Measurements from ENCODE around the gene LRMDA. TPM values are rescaled to one million over a fixed set of nuclear protein-coding genes. Genes with fewer than 3 reads are reported as not detected.

Gene LRMDA
- total RNA-seq, 5 donors from 2014 or later (not counting 1 experiment from before 2014, with no cell fraction given): 0.30 to 1.2 TPM; not detected in 3

DNA sequence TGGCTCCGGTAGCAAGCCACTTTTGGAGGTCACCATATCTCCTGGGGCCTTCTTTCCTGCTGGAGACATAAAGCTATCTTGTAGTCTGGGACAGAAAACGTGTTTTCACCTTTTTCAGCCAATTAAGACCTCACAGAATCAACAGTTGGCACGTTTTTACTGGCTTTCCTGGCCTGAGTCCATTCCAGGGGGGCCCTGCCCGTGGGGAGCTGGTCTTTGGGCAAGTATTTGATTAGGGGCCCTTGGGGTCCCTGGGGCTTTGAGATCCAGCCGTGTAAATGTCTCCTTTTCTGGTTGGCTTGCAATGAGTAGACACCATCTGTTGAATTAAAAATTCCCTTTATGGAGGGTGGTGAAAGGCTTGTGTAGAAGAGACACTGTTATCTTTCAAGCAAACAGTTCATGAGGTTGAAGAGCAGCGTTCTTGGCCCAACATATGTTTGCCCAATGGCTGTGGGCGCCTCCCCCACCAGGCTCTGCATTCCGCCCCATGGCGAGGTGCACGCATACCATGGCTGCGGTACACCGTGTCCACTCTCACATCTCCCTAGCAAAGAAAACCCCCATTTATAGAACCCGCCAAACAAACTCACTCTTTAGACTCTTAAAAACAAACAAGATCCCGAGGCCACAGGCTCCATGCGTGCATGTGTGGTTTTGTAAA lies 593.2 kb downstream of the LRMDA start:
- Histone ChIP-seq H3K27ac (ENCODE audit: low read length) (no peak overlapping the region), H3K4me3 (ENCODE audit: control insufficient read depth in 1 of 2, extremely low read depth in 1 of 2, low read length in 1 of 2) (no peak overlapping the region), H3K4me1 (ENCODE audit: control insufficient read depth in 1 of 2, extremely low read depth in 1 of 2, insufficient read depth in 2 of 2, low read length in 2 of 2) (no peaks in the 10 kb centered on the region), H3K9me3 (no peaks in the 10 kb centered on the region), H3K36me3 (ENCODE audit: control insufficient read depth in 2 of 2, extremely low read depth in 1 of 2, insufficient read depth in 1 of 2, low read length in 1 of 2) (no peaks in the 10 kb centered on the region), H3K27me3 (replicated peaks in 1 of 2; ENCODE audit: control insufficient read depth in 2 of 2, extremely low read depth in 1 of 2, insufficient read depth in 2 of 2, low read length in 1 of 2) (peaks cover 0 to 3% of the 10 kb centered on the region in 2 experiments)
- H3K9me3 Mint-ChIP-seq: no peaks in the 10 kb centered on the region
- H3K4me3 Mint-ChIP-seq: no peak overlapping the region
- POLR2A ChIA-PET: no interaction called here
- CTCF ChIA-PET: no interaction called here
- 94% methylated on average over 7 of the region's 15 CpGs for WGBS (ENCODE audit: insufficient coverage)
- no peak overlapping the region for H3K27ac Mint-ChIP-seq
- DNase-seq (no peak), ATAC-seq (replicated peaks in 1 of 4) (no peak)
- no peaks in the 10 kb centered on the region for H3K4me1 Mint-ChIP-seq
- no peaks in the 10 kb centered on the region for H3K36me3 Mint-ChIP-seq
- peaks cover 0 to 2% of the 10 kb centered on the region in 2 donors for H3K27me3 Mint-ChIP-seq

DNA sequence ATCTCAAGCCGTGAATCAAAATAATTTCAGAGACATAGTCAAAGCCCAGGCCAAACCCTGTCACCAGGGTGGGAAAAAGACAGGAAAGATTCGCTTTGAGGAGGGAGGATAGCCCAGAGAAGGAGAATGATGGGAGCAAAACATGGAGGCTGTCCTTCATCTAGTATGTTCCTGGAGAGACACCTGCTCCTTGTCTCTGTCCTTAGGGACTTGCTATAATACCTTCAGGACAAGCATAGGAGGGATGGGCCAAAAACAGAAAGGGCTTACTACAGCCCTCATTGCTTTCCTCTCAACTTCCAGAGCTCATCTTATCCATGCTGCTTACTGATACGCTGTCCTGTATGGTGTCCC lies 593.7 kb downstream of the LRMDA start:
- no peaks in the 10 kb centered on the region for H3K9me3 Mint-ChIP-seq
- peaks cover 0 to 2% of the 10 kb centered on the region in 2 donors for H3K27me3 Mint-ChIP-seq
- H3K36me3 Mint-ChIP-seq: no peaks in the 10 kb centered on the region
- Histone ChIP-seq H3K27ac (ENCODE audit: low read length) (no peak overlapping the region), H3K36me3 (ENCODE audit: control insufficient read depth in 2 of 2, extremely low read depth in 1 of 2, insufficient read depth in 1 of 2, low read length in 1 of 2) (no peaks in the 10 kb centered on the region), H3K27me3 (replicated peaks in 1 of 2; ENCODE audit: control insufficient read depth in 2 of 2, extremely low read depth in 1 of 2, insufficient read depth in 2 of 2, low read length in 1 of 2) (no peaks in the 10 kb centered on the region), H3K4me3 (ENCODE audit: control insufficient read depth in 1 of 2, extremely low read depth in 1 of 2, low read length in 1 of 2) (no peak overlapping the region), H3K9me3 (no peaks in the 10 kb centered on the region), H3K4me1 (ENCODE audit: control insufficient read depth in 1 of 2, extremely low read depth in 1 of 2, insufficient read depth in 2 of 2, low read length in 2 of 2) (no peaks in the 10 kb centered on the region)
- ChIA-PET CTCF (no interaction called here), POLR2A (no interaction called here)
- H3K27ac Mint-ChIP-seq: no peak overlapping the region
- ATAC-seq (replicated peaks in 1 of 4) (no peak), DNase-seq (no peak)
- WGBS (ENCODE audit: insufficient coverage): 67% methylated on average over 1 of the region's 3 CpGs
- no peaks in the 10 kb centered on the region for H3K4me1 Mint-ChIP-seq
- H3K4me3 Mint-ChIP-seq: no peak overlapping the region

- Histone ChIP-seq H3K4me3 (ENCODE audit: control insufficient read depth in 1 of 2, extremely low read depth in 1 of 2, low read length in 1 of 2) (no peak overlapping the region), H3K27me3 (replicated peaks in 1 of 2; ENCODE audit: control insufficient read depth in 2 of 2, extremely low read depth in 1 of 2, insufficient read depth in 2 of 2, low read length in 1 of 2) (no peaks in the 10 kb centered on the region), H3K27ac (ENCODE audit: low read length) (no peak overlapping the region), H3K9me3 (no peaks in the 10 kb centered on the region), H3K4me1 (ENCODE audit: control insufficient read depth in 1 of 2, extremely low read depth in 1 of 2, insufficient read depth in 2 of 2, low read length in 2 of 2) (no peaks in the 10 kb centered on the region), H3K36me3 (ENCODE audit: control insufficient read depth in 2 of 2, extremely low read depth in 1 of 2, insufficient read depth in 1 of 2, low read length in 1 of 2) (no peaks in the 10 kb centered on the region)
- POLR2A ChIA-PET: no interaction called here
- CTCF ChIA-PET: no interaction called here
- Mint-ChIP-seq H3K4me3 (no peak overlapping the region), H3K27me3 (peaks cover 0 to 2% of the 10 kb centered on the region in 2 donors), H3K36me3 (no peaks in the 10 kb centered on the region), H3K4me1 (no peaks in the 10 kb centered on the region), H3K9me3 (no peaks in the 10 kb centered on the region), H3K27ac (no peak overlapping the region)
- WGBS (ENCODE audit: insufficient coverage): 69% methylated on average over 2 of the region's 2 CpGs
- no peak for ATAC-seq (replicated peaks in 1 of 4)
- DNase-seq: no peak
Observed at GRCh38 chr10:76026176-76026771, 594.9 kb downstream of the LRMDA start.

DNA sequence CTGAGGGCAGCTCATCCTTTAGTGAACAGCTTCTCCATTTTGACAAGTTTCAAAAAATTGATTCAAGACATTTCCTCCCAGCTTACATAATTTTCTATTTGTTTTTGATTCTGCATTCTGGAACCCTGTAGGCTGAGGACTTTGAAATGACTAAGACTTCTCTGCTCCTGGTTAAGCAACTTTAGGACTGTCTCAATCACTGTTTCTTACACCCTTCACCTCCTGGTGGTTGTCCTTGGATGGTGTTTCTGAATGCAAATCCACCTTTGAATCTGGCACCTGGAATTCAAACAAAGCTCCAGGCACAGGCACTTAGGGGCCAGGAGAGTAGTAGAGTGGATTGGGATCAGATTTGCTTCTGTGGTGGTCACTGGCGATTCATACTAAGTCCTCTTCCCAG lies 595.5 kb downstream of the LRMDA start:
- Mint-ChIP-seq H3K36me3 (no peaks in the 10 kb centered on the region), H3K4me3 (no peak overlapping the region), H3K9me3 (no peaks in the 10 kb centered on the region), H3K27ac (no peak overlapping the region), H3K4me1 (no peaks in the 10 kb centered on the region), H3K27me3 (peaks cover 0 to 5% of the 10 kb centered on the region in 2 donors)
- ChIA-PET CTCF (no interaction called here), POLR2A (interaction anchor here in 1 of 2 donors (1.1 kb wide), 1 partner anchor 203 kb away, joined by 4 read pairs; no protein-coding TSS in a partner anchor)
- Histone ChIP-seq H3K27ac (ENCODE audit: low read length) (no peak overlapping the region), H3K9me3 (no peaks in the 10 kb centered on the region), H3K27me3 (replicated peaks in 1 of 2; ENCODE audit: control insufficient read depth in 2 of 2, extremely low read depth in 1 of 2, insufficient read depth in 2 of 2, low read length in 1 of 2) (peaks cover 0 to under 1% of the 10 kb centered on the region in 2 experiments), H3K4me3 (ENCODE audit: control insufficient read depth in 1 of 2, extremely low read depth in 1 of 2, low read length in 1 of 2) (no peak overlapping the region), H3K4me1 (ENCODE audit: control insufficient read depth in 1 of 2, extremely low read depth in 1 of 2, insufficient read depth in 2 of 2, low read length in 2 of 2) (no peaks in the 10 kb centered on the region), H3K36me3 (ENCODE audit: control insufficient read depth in 2 of 2, extremely low read depth in 1 of 2, insufficient read depth in 1 of 2, low read length in 1 of 2) (no peaks in the 10 kb centered on the region)
- no peak for ATAC-seq (replicated peaks in 1 of 4)
- no CpG with 5 or more reads among the region's 1 CpG for WGBS (ENCODE audit: insufficient coverage)
- no peak for DNase-seq

DNA sequence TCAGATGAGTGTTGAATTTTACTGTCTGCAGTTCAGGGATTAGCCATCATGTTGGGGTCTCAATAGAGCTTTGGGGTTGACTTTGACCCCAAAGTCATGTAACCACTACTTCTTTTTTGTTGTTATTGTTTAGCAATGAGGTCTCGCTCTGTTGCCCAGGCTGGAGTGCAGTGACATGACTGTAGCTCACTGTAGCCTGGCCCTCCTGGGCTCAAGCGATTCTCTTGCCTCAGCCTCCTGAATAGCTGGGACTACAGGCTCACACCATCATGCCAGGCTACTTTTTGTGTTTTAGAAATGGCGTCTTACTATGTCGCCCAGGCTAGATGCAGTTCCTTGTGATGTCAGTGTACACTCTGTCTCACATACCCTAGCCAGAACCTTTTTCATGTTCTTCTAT lies 598.4 kb downstream of the LRMDA start:
- CTCF ChIA-PET: no interaction called here
- no peaks in the 10 kb centered on the region for H3K36me3 ChIP-seq (ENCODE audit: control insufficient read depth in 2 of 2, extremely low read depth in 1 of 2, insufficient read depth in 1 of 2, low read length in 1 of 2)
- peaks cover 5 to 7% of the 10 kb centered on the region in 2 donors for H3K27me3 Mint-ChIP-seq

DNA sequence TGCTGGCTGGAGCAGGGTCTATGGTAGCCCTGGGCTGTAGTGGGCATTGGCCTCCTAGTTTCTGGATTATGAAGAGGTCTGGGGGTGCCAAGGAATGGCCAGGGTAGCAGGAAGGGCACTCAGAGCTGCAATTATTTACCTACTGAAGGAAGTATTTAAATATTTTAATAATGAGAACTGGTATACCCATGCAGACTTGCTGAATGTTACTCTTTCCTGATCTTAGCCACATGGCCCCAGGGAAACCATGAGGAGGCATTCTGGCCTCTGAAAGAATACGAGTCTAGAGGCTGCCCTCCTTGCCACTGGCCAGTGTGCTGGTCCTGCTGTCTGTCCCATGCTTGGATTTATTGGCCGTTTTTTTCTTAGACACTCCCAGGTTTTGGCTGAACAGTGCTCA lies 599.7 kb downstream of the LRMDA start:
- no peak for DNase-seq
- Mint-ChIP-seq H3K27ac (no peak overlapping the region), H3K4me1 (no peaks in the 10 kb centered on the region), H3K4me3 (no peak overlapping the region), H3K27me3 (peaks cover 5 to 7% of the 10 kb centered on the region in 2 donors), H3K36me3 (no peaks in the 10 kb centered on the region), H3K9me3 (no peaks in the 10 kb centered on the region)
- H3K4me1 ChIP-seq (ENCODE audit: control insufficient read depth in 1 of 2, extremely low read depth in 1 of 2, insufficient read depth in 2 of 2, low read length in 2 of 2): no peaks in the 10 kb centered on the region
- POLR2A ChIA-PET: no interaction called here
- peaks cover 0 to 7% of the 10 kb centered on the region in 2 experiments for H3K27me3 ChIP-seq (replicated peaks in 1 of 2; ENCODE audit: control insufficient read depth in 2 of 2, extremely low read depth in 1 of 2, insufficient read depth in 2 of 2, low read length in 1 of 2)
- CTCF ChIA-PET: no interaction called here
- no peaks in the 10 kb centered on the region for H3K36me3 ChIP-seq (ENCODE audit: control insufficient read depth in 2 of 2, extremely low read depth in 1 of 2, insufficient read depth in 1 of 2, low read length in 1 of 2)
- H3K9me3 ChIP-seq: no peaks in the 10 kb centered on the region
- no peak overlapping the region for H3K27ac ChIP-seq (ENCODE audit: low read length)
- no peak overlapping the region for H3K4me3 ChIP-seq (ENCODE audit: control insufficient read depth in 1 of 2, extremely low read depth in 1 of 2, low read length in 1 of 2)
- WGBS (ENCODE audit: insufficient coverage): 63% methylated on average over 1 of the region's 2 CpGs
- ATAC-seq (replicated peaks in 1 of 4): no peak

More for the DNA sequence above, 598.4 kb downstream of the LRMDA start:
- H3K27ac ChIP-seq (ENCODE audit: low read length): no peak overlapping the region
- Mint-ChIP-seq H3K36me3 (no peaks in the 10 kb centered on the region), H3K9me3 (no peaks in the 10 kb centered on the region), H3K4me1 (no peaks in the 10 kb centered on the region), H3K4me3 (no peak overlapping the region), H3K27ac (no peak overlapping the region)
- 85% methylated on average over 2 of the region's 4 CpGs for WGBS (ENCODE audit: insufficient coverage)
- no peaks in the 10 kb centered on the region for H3K9me3 ChIP-seq
- DNase-seq (no peak), ATAC-seq (replicated peaks in 1 of 4) (no peak)
- H3K27me3 ChIP-seq (replicated peaks in 1 of 2; ENCODE audit: control insufficient read depth in 2 of 2, extremely low read depth in 1 of 2, insufficient read depth in 2 of 2, low read length in 1 of 2): peaks cover 0 to 7% of the 10 kb centered on the region in 2 experiments
- H3K4me1 ChIP-seq (ENCODE audit: control insufficient read depth in 1 of 2, extremely low read depth in 1 of 2, insufficient read depth in 2 of 2, low read length in 2 of 2): no peaks in the 10 kb centered on the region
- POLR2A ChIA-PET: no interaction called here
- H3K4me3 ChIP-seq (ENCODE audit: control insufficient read depth in 1 of 2, extremely low read depth in 1 of 2, low read length in 1 of 2): no peak overlapping the region

Measured in T-cell (primary cell).